NT2/D1 (cell line): ENCODE data around the gene VEGFC.

ENCODE experiments used
- DNase-seq: peaks from one replicate; pipeline ENCODE4 v3.0.0-alpha.2; 2011; ENCODE audit warnings: low read depth, low spot score
- H3K27me3 ChIP-seq: 2 replicates; pipeline ENCODE4 v1.6.0; 2011; ENCODE audit warnings: mild to moderate bottlenecking; ENCODE audit not compliant: insufficient read length, insufficient read depth
- H3K36me3 ChIP-seq: 2 replicates; pipeline ENCODE4 v1.6.1; 2011; ENCODE audit warnings: mild to moderate bottlenecking, low read length, mixed read lengths; ENCODE audit not compliant: insufficient read depth, insufficient read length
- H3K4me1 ChIP-seq: 2 replicates; pipeline ENCODE4 v1.5.1; 2011; ENCODE audit not compliant: insufficient read depth, insufficient read length
- H3K4me3 ChIP-seq: 2 replicates; pipeline ENCODE4 v1.5.1; 2011; ENCODE audit warnings: low read depth; ENCODE audit not compliant: insufficient read length
- H3K9ac ChIP-seq: 2 replicates; pipeline ENCODE4 v1.6.0; 2011; ENCODE audit warnings: low read depth; ENCODE audit not compliant: insufficient read length
- H3K9me3 ChIP-seq: 2 replicates; pipeline ENCODE4 v1.5.1; 2011; ENCODE audit warnings: mild to moderate bottlenecking, low read length; ENCODE audit not compliant: insufficient read depth
- SUZ12 ChIP-seq: IDR thresholded peaks from 2 replicates; pipeline ENCODE4 v1.6.1; 2011; ENCODE audit not compliant: insufficient read length, insufficient read depth; ENCODE audit errors: extremely low read depth
- YY1 ChIP-seq: IDR thresholded peaks from 2 replicates; pipeline ENCODE4 v1.6.1; 2011; ENCODE audit not compliant: insufficient read length, insufficient read depth
- ZNF274 ChIP-seq: IDR thresholded peaks from 2 replicates; pipeline ENCODE4 v1.6.1; 2011; ENCODE audit warnings: mild to moderate bottlenecking, low read depth, low read length

VEGFC gene, protein sequence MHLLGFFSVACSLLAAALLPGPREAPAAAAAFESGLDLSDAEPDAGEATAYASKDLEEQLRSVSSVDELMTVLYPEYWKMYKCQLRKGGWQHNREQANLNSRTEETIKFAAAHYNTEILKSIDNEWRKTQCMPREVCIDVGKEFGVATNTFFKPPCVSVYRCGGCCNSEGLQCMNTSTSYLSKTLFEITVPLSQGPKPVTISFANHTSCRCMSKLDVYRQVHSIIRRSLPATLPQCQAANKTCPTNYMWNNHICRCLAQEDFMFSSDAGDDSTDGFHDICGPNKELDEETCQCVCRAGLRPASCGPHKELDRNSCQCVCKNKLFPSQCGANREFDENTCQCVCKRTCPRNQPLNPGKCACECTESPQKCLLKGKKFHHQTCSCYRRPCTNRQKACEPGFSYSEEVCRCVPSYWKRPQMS

DNA sequence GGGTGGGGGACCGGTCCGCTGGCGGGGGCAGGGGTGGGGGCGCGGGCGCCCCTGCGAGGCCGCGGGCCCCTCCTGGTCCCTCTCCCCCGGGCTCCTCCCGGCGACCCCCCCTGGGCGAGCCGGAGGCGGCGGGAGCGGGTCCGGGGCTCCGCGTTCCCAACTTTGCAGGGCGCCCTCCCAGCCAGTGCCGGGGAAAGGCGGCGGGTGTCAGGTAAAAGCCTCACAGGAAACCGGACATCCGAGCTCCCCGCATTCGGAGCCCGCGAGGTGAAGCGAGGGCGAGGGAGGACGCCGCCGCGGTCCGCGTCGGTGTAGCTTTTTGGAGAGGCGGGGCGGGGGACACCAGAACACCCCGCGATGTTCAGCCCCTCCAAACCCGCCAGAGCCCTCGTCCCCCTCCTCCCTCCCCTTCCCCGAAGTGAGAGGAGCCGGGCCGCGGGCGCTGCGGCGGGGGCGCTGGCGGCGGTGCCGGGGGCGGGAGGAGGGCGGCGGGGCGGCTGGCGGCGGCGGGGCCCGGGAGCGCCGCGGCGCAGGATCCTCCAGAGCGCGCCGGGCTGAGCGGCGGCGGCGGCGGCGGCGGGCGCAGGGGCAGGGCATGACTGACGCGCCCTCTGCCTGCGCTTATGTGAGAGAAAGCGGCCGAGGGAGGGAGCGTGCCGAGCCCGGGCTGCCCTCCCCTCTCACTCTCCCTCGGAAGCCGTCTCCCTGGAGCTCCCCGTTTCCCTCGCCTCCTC is at the start of gene VEGFC:
TSS of gene VEGFC (minus strand) at position 597 of the 734 bp plus-strand sequence. CDS start 611 bp downstream, outside the sequence.
- peak within 1 kb of the TSS; percentile 80 for H3K9ac ChIP-seq
- no peaks in the 10 kb centered on the region for H3K9me3 ChIP-seq
- H3K4me3 ChIP-seq: peak within 1 kb of the TSS; percentile 60
- peaks cover 31% of the 10 kb centered on the region for H3K27me3 ChIP-seq
- peak; percentile 35 for DNase-seq
- H3K36me3 ChIP-seq: no peaks in the 10 kb centered on the region
- TF ChIP-seq SUZ12 (no peak), ZNF274 (no peak), YY1 (no peak)
- H3K4me1 ChIP-seq: no peaks in the 10 kb centered on the region

DNA sequence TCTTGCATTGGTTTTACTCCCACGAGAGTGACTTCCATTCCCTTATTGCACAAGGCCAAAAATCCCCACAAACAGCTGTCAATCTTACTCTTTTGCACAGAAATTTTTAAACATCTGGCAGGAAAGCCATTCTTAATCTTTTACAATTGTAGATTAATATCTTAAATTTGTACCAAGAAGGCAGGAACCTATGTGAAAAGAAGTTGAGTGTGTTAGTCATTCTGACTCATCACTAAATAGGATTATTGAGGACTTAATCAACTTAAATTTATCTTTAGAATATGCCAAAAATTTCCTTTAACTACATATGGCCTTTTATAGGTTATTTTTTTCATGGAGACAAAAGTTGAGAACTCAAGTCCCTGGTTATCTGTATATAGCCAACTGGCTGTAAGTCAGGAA is 49.0 kb upstream of the VEGFC start:
- no peak for DNase-seq
- no peak overlapping the region for H3K4me3 ChIP-seq
- no peaks in the 10 kb centered on the region for H3K4me1 ChIP-seq
- H3K9me3 ChIP-seq: no peaks in the 10 kb centered on the region
- TF ChIP-seq YY1 (no peak), ZNF274 (no peak), SUZ12 (no peak)
- no peaks in the 10 kb centered on the region for H3K27me3 ChIP-seq
- no peak overlapping the region for H3K9ac ChIP-seq
- no peaks in the 10 kb centered on the region for H3K36me3 ChIP-seq

DNA sequence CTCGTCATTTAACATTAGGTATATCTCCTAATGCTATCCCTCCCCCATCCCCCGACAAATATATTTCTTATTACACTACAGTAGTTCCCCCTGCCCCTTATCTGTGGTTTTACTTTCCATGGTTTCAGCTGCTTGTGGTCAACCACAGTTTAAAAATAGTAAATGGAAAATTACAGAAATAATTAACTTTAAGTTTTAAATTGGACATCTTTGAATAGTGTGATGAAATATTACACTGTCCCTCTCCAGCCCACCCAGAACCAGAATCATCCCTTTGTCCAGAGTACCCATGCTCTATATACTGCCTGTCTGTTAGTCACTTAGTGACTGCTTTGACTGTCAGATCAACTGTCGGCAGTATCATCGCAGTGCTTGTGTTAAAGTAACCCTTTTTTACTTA is 47.4 kb upstream of the VEGFC start:
- Histone ChIP-seq H3K9ac (no peak overlapping the region), H3K4me3 (no peak overlapping the region), H3K27me3 (no peaks in the 10 kb centered on the region), H3K4me1 (no peaks in the 10 kb centered on the region), H3K36me3 (no peaks in the 10 kb centered on the region), H3K9me3 (no peaks in the 10 kb centered on the region)
- no peak for TF ChIP-seq ZNF274
- no peak for TF ChIP-seq SUZ12
- no peak for TF ChIP-seq YY1
- DNase-seq: no peak

DNA sequence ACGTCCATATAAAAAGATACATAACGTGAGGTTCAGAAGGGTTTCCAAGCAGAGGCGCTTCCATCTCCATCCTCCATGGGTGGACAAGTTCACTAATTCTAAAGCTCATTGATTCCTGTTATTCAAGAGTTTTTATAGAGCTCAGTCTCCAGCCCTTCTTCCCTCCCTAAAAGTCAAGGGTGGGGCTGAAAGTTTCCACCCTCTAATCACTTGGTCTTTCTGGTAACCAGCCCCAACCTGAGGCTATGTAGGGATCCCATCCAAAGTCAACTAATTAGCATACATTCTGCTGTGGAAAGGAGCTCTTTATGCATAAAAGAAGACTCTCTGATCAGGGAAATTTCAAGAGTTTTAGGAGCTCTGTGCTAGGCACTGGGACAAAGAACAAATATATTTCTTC is 46.9 kb upstream of the VEGFC start:
- Histone ChIP-seq H3K4me3 (no peak overlapping the region), H3K9me3 (no peaks in the 10 kb centered on the region), H3K36me3 (no peaks in the 10 kb centered on the region), H3K4me1 (no peaks in the 10 kb centered on the region), H3K9ac (no peak overlapping the region), H3K27me3 (no peaks in the 10 kb centered on the region)
- DNase-seq: no peak
- TF ChIP-seq SUZ12: no peak

DNA sequence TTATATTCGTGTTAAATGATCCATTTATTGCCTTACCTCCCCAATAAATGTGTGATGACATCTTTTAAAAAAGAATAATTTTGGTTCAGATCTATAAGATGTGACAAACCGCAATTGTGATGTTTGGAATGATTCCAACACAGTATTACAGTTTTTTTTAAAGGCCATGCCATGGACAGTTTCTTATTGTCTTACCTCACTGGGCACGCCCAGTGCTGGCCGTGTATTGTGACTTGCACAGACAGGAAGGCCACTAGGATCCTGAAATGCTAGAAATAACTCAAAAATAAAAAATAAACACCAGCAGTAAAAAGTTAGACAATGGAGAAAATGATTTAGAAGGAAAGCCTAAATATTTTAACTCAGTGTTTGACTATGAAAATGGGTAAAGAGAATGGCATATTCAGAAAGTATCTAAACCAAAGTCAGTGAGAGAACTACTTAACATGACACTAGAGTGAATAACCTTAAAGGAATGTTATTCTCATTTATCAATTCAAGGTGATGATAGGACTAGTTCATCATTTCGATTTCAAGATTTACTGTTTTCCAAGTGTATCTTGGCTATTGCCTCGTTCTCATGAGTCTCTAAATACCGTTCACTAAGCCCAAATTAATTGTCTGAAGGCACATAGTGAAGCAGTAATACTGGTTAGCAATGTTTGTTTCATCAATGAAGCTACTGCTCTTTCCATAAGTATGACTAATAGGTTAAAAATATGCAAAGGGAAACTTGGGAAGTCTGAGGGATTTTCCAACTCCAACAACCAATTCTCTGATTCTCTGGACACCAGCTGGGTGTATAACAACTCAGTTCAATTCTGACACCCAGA is 46.1 kb upstream of the VEGFC start:
- Histone ChIP-seq H3K36me3 (no peaks in the 10 kb centered on the region), H3K9me3 (no peaks in the 10 kb centered on the region), H3K27me3 (no peaks in the 10 kb centered on the region), H3K9ac (no peak overlapping the region), H3K4me3 (no peak overlapping the region), H3K4me1 (no peaks in the 10 kb centered on the region)
- DNase-seq: no peak
- TF ChIP-seq SUZ12: no peak
- no peak for TF ChIP-seq ZNF274
- TF ChIP-seq YY1: no peak

DNA sequence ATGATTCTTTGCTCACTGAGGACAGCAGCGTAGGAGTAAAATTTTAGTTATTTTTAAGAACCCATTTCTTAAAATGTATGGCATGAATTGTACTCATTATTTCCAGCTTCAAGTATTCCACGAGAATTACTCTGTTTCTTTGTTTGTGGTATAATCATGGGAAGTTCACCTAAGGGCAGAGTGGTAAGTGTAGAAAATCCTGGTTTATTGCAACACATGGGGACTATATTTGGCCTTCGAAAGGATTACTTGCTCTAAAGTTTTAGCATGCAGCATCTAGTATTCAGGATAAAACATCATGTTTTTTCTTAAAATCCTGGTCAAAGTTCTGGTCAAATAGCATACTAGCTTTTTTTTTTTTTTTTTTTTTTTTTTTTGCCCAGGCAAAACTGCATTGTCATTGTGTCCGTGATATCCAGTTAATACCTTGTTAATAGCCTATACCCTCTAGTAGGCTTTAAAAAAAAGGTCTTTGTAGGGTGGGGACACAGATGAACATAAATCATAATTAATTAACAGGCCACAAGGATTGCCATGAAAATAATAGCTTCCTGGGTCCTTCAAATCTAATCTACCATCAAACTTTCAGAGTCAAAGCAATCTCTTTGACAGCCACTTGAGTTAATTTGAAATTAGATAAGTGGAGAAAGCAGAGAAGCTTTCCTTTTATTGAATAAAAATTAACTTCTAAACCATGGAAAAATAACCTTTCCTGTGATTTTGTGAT is 44.6 kb upstream of the VEGFC start:
- H3K4me1 ChIP-seq: no peaks in the 10 kb centered on the region
- H3K27me3 ChIP-seq: no peaks in the 10 kb centered on the region
- TF ChIP-seq SUZ12: no peak
- TF ChIP-seq YY1: no peak
- TF ChIP-seq ZNF274: no peak
- H3K36me3 ChIP-seq: no peaks in the 10 kb centered on the region
- H3K9me3 ChIP-seq: no peaks in the 10 kb centered on the region
- no peak for DNase-seq
- no peak overlapping the region for H3K4me3 ChIP-seq
- no peak overlapping the region for H3K9ac ChIP-seq
